ENCODE measurements around the gene CTDP1.

The CTDP1 gene

GRCh38 chr18:79645291-79645983 is 34.2 kb upstream of the CTDP1 start:
- DNase-seq: no peak

GRCh38 chr18:79647307-79647706 is 32.3 kb upstream of the CTDP1 start:
- no peak for DNase-seq

- DNase-seq: no peak
Observed at GRCh38 chr18:79650959-79651358, 28.6 kb upstream of the CTDP1 start.

DNA sequence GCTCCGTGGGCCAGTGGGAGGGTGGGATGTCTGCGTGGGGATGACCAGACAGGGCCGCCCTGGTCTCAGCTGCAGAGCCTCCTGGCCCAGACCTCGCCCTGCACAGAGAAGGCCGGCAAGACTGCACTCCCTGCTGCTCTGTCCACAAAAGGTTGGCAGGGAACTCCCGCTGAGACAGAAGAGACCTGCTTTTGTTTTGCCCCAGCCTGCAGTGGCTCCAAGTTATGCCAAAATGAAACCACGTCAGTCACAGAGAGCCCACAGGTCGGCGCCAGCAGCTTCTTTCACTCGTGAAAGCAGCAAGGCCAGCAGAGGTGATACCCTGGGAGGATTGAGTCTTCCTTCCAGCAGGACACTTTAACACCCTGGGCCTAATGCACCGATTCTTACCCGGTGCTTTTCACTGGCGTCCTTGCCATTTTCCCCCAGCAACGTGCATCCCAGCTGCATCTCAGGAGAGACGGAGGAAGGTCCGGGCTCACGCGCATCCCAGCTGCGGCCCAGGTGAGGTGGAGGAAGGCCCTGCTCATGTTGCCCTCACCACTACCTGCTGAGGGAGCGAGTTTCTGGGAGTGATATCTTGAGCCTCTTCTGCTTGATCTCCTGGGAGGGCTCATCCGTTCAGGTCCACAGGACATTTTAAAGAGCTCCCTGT is 22.1 kb upstream of the CTDP1 start:
- no peak for DNase-seq

DNA sequence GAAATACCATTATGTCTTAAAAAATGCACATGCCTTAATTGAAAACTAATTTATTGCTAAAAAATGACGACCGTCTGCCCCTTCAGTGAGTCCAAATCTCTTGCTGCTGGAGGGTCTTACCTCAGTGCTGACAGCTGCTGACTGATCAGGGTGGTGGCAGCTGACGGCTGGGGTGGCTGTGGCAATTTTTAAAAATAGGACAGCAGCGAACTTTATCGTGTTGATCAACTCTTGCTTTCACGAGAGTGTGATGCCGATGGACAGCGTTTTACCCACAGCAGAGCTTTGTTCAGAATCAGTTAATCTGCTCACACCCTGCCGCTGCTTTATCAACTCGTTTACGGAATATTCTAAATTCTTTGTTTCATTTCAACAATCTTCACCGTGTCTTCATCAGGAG is 21.2 kb upstream of the CTDP1 start:
- no peak for DNase-seq

DNA sequence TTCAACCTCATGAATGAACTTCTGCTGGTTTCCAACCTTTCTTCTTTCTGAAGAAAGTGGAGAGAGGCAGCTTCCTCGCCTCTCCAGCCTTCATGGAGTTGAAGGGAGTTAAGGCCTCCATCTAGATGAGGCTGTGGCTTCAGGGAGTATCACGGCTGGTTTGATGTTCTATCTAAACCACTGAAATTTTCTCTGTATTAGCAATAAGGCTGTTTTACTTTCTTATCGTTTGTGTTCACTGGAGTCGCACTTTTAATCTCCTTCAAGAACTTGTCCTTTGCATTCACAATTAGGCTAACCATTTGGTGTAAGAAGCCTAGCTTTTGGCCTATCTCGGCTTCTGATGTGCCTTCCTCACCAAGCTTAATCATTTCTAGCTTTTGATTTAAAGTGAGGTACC is 19.9 kb upstream of the CTDP1 start:
- DNase-seq: no peak

DNA sequence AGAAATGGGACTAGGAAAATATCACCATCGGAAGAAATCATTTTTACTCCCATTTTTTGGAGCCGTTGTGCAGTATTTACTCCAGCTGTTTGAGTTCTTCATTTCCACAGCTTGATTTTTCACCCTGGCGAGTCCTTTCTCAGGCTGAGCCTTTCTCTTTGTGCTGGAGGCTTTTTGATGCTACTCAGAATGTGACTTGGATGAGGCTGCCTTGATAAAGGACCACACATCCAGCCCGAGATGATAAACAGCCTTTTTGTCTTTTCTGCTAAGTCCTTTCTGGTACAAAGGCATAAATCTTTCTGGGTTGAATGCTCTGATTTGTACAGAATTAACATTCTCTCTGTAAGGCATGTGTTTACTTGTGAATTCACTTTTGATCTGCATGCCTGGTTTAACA is 17.6 kb upstream of the CTDP1 start:
- DNase-seq: no peak

DNA sequence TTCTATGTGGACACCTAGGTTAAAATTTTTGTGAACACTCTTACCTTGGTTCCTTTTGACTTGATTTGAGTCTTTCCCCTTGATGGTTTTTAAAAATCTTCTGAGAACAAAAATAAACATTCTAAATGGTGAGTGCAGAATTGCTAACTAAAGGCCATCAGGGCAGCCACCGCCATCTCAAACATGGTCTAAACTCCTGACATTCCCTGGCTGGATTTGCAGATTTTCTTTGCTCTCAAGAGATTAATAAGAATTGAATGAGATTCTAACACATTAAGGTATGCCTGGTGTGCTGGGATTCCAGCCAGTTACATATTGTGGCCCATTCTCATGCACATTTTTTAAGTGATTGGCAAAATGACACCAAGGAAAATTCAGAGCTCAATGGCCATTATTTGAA is 17.2 kb upstream of the CTDP1 start:
- no peak for DNase-seq

- no peak for DNase-seq
Observed at GRCh38 chr18:79664525-79665125, 15.0 kb upstream of the CTDP1 start.

DNA sequence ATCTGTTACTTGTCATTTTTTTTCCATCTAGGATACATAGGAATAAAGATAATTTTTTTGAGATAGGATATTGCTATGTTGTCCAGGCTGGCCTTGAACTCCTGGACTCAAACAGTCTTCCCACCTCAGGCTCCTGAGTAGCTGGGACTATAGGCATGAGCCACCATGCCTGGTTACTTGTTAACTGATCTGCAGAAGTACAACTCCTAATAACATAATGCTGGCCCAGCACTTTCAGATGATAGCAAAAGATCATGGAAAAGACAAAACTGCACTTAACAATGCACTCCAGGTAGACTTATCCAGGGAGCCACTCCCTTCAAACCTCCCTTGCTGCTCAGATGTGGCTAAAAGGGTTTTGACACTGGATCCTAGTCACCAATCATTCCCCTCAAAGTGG is 11.4 kb upstream of the CTDP1 start:
- no peak for DNase-seq

GRCh38 chr18:79672490-79673276 is 6.9 kb upstream of the CTDP1 start:
- DNase-seq: no peak

DNA sequence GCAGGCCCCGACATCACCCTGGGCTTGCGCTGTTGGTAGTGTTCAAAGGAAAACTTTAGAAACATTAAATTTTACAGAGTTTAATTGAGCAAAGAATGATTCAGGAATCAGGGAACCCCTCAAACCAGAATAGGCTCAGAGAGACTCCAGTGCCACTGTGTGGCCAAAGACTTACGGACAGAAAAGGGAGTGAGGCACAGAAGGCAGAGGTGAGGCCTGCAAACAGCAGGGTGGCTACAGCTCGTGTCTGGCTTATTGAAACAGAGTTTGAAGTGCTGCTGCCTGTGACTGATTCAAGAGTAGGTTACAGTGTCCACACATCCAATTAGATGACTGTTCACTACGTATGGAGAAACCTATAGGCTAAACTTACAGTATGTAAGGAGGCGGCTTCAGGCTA is 2.4 kb upstream of the CTDP1 start:
- DNase-seq: no peak

- no peak for DNase-seq
Observed at GRCh38 chr18:79677840-79678239, 1.8 kb upstream of the CTDP1 start.

DNA sequence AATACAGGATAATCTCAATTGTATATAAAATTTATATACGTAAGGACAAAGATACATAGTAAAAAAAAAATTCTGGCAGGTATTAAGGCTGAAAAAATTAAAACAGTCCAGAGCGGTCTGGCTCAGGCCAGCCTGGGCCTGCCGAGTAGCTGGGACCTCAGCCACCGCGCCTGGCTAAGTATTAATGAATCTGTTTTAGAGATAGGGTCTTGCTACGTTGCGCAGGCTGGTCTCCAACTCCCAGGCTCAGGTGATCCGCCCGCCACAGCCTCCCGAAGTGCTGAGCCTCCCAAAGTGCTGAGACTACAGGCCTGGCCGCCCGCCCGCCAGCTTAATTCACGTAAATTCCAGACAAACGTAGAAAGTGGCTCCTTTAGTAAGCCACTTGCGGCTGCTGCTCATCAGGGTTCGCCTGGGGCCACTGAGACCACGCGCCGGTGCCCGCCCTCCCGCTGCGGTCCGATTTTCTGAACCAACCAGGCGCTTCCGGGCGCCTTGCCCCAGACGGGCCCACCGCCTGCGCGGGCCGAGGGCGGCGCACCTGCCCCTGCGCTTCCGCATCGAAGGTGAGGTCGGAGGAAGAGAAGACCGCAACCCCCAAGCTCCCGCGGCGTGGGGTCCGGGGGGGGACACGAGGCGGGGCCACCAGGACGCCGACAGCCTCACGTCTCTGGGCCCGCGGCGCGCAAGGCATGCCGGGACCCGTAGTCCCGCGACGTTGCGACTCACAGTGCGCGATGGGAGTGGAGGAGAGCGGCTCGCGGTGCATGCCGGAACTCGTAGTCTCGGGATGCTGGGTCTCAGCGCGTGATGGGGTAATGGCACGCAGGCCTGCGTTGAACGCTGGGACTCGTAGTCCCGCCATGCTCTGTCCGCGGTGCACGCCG is 695 bp upstream of the CTDP1 start:
- peak; percentile 91 for DNase-seq

- DNase-seq: no peak
Observed at GRCh38 chr18:79680100-79680879, 687 bp downstream of the CTDP1 start.

DNA sequence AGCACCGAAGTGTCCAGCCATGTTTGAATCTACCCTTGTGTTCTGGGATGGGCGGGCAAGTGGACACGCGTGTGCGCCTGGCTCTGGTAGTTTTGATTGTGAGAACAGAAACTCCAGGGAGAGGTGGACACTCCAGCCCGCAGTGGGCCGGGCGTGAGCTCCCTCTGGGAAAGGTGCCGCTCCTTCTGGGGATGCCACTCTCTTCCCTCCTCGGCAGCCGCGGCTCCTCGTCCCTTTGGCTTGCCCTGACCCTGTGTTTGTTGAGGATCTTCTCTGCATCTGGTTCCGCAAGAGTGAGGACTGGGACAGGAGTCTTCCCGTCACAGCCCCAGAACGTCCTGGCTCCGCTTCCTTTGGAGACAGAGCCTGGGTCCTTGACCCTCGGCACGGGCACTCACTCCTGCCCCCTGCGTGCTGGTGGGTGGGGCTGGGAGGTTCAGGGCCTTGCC is 1.3 kb downstream of the CTDP1 start:
- DNase-seq: no peak

DNA sequence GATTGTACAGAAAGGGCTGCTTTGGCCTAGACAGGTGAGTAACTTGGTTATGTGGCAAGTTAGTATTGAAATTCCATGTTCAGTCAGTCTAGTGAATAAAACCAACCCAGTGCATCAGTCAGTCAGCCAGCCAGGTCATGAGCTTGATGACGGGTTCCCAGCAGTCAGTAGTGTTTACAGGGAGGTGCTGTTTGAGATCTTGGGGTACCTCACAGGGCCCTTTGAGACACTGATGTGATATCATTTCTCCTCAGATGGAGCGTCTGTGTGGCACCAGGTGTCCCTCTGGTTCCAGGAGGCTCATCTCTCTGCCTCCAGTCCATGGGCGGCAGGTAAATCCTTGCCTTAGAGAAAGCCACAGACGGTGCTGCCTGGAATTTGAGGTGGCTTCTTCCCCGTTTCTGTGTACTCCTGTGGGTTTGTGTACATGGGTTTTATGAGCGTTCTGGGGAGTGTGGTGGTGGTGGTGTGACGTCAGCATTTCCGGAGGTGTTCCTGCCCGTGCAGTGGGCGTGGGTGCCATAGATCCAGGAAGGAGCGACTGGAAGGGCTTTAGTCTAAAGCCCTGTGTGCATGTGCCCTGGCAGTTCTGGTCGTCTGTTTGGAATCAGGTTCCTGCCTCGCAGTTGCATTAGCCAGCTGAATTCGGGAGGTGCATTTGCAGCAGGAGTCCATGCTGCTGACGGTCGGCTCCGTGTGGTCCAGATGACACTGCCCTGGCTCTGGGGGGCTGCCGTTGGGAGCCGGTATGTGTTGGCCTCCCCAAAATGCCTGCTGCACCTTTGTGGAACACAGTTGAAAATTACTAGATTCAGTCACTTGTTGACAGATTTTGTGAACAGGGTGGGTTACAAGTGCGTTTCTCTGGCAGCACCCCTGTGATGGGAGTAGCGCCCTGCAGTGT is 2.1 kb downstream of the CTDP1 start:
- DNase-seq: no peak

DNA sequence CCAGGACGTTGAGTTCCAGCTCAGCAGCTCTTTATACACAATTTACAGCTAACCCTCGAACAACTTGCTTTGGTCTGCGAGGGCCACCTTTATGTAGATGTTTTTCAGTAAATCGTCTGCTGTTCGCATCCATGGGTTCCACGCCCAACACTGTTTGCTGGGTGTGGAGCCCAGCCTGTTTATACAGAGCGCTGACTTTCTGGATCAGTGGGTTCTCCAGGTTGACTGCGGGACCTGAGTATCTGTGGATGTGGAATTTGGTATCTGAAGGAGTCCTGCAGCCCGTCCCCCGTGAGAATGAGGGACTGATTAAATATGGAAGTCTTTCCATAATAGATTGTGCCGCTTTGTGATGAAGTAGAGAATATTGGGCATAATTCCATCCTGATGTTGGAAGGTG is 2.9 kb downstream of the CTDP1 start:
- no peak for DNase-seq

- no peak for DNase-seq
Observed at GRCh38 chr18:79682894-79683625, 3.5 kb downstream of the CTDP1 start.
